ENCODE results near the gene PMIS2. TPM values are rescaled to one million over a fixed set of nuclear protein-coding genes. Genes with fewer than 3 reads are reported as not detected.

Gene PMIS2
- total RNA-seq, 1 experiment from 2014 or later: not detected

- H3K9me3 ChIP-seq (ENCODE audit: control insufficient read depth in 1 of 2, insufficient read depth in 1 of 2, low read depth in 1 of 2, low read length in 2 of 2): no peaks in the 10 kb centered on the region
- peaks cover 0 to 12% of the 10 kb centered on the region in 2 experiments; a peak in 2 of 4 replicates for H3K4me1 ChIP-seq (ENCODE audit: control insufficient read depth in 1 of 2, insufficient read depth in 2 of 2, low read length in 2 of 2)
- CTCF ChIA-PET: interaction anchor here (1.0 to 1.2 kb wide), 2 partner anchors 37 to 157 kb away, joined by 3 read pairs; no protein-coding TSS in a partner anchor
- no peaks in the 10 kb centered on the region for H4K20me1 ChIP-seq (ENCODE audit: insufficient read depth)
- BruUV-seq (replicated peaks): no TSS peak
- no peak overlapping the region for H3K9ac ChIP-seq (ENCODE audit: low read length)
- intact Hi-C loops (cut with micrococcal nuclease): no loop called here
- TF ChIP-seq ELF1 (IDR thresholded peaks at IDR 0.05; ENCODE audit: borderline replicate concordance, low read depth) (no peak), ZBTB33 (IDR thresholded peaks at IDR 0.05; ENCODE audit: extremely low read depth, insufficient replicate concordance, low read length) (no peak), RAD21 (IDR thresholded peaks at IDR 0.05; ENCODE audit: low read depth) (peak; percentile 72), MAX (IDR thresholded peaks at IDR 0.05) (peak; percentile 18; the same call in 1 of the 2 replicates), ZNF274 (IDR thresholded peaks at IDR 0.05; ENCODE audit: low read depth, low read length) (no peak), CTCF (IDR thresholded peaks at IDR 0.05 in 2 of 3, conservative IDR thresholded peaks at IDR 0.05 in 1 of 3; ENCODE audit: borderline replicate concordance in 1 of 3, insufficient read depth in 1 of 3, low read depth in 2 of 3, low read length in 2 of 3) (peak; percentile 30 to 55 (median 53)), REST (IDR thresholded peaks at IDR 0.05; ENCODE audit: low read depth) (no peak), EZH2phosphoT487 (IDR thresholded peaks at IDR 0.05; ENCODE audit: borderline replicate concordance) (no peak)
- RAD21 ChIA-PET (ENCODE audit: low non-redundant PET in 1 of 2, low total read pairs in 2 of 2, uncharacterized antibody in 2 of 2, unreplicated experiment in 2 of 2): no interaction called here
- H3K27ac ChIP-seq (ENCODE audit: low read depth, low read length): no peak overlapping the region
- no peaks in the 10 kb centered on the region for H3K27me3 ChIP-seq (ENCODE audit: insufficient read depth, low read length)
- DNase-seq (ENCODE audit: low read depth, low spot score) (peak; percentile 40), ATAC-seq (peak; percentile 55)
- no peak overlapping the region for H3K4me3 ChIP-seq (replicated peaks in 1 of 2; ENCODE audit: low read depth in 1 of 2, low read length in 2 of 2)
- peak overlapping the region; percentile 61 for H2AFZ ChIP-seq (ENCODE audit: low read depth, low read length, poor library complexity, severe bottlenecking)
- POLR2A ChIA-PET: interaction anchor here (0.9 kb wide), 1 partner anchor 45 kb away, joined by 3 read pairs; no protein-coding TSS in a partner anchor
- H3K79me2 ChIP-seq (ENCODE audit: insufficient read depth, low read length): no peaks in the 10 kb centered on the region
- H3K4me2 ChIP-seq (ENCODE audit: low read length): no peak overlapping the region
- no peaks in the 10 kb centered on the region for H3K9me2 ChIP-seq (ENCODE audit: insufficient read depth)
- H3K36me3 ChIP-seq (ENCODE audit: control insufficient read depth in 1 of 2, insufficient read depth in 2 of 2, low read length in 2 of 2): no peaks in the 10 kb centered on the region
Observed at GRCh38 chr19:35555301-35556005, 30.5 kb upstream of the PMIS2 start.

Data from HCT116 (cell line).